Kidney (tissue), 14 donors: ENCODE data around the gene SPECC1. TPM values are rescaled to one million over a fixed set of nuclear protein-coding genes. Genes with fewer than 3 reads are reported as not detected.
"Not testable (repeated sequence)": the region's sequence is repeated elsewhere in the genome, so short reads cannot be mapped to it uniquely, and the experiment has no call there.

ENCODE experiments used
- DNase-seq, 5 donors: peaks; one replicate each; pipeline ENCODE4 v3.0.0-alpha.2; 2013 to 2020
- FAIRE-seq: peaks from 2 replicates; lab custom pipeline; 2012; peaks lifted over from hg19 to GRCh38; lab: Jason Lieb, UNC
- H3K27ac ChIP-seq, 2 donors: one replicate each; pipeline ENCODE4 v1.7.0; 2013; ENCODE audit warnings: low read depth in 2 of 2, low read length in 2 of 2, inconsistent platforms in 1 of 2
- H3K27me3 ChIP-seq: one replicate; pipeline ENCODE4 v1.7.1; 2013; ENCODE audit warnings: low read length, inconsistent platforms; ENCODE audit not compliant: control insufficient read depth, insufficient read depth
- H3K36me3 ChIP-seq, 3 donors: one replicate each; pipeline versions ENCODE4 v1.7.0 to v1.7.1; 2013; ENCODE audit warnings: low read length in 3 of 3, control low read depth in 1 of 3, inconsistent platforms in 1 of 3; ENCODE audit not compliant: insufficient read depth in 3 of 3, control insufficient read depth in 2 of 3
- H3K4me1 ChIP-seq, 3 donors: one replicate each; pipeline versions ENCODE4 v1.7.0 to v1.7.1; 2013; ENCODE audit warnings: low read length in 3 of 3, inconsistent platforms in 1 of 3, low read depth in 1 of 3; ENCODE audit not compliant: control insufficient read depth in 2 of 3, insufficient read depth in 2 of 3
- H3K4me3 ChIP-seq, 3 donors: one replicate each; pipeline versions ENCODE4 v1.7.0 to v1.8.1; 2013; ENCODE audit warnings: low read length in 3 of 3, control low read depth in 1 of 3, inconsistent platforms in 1 of 3
- H3K9ac ChIP-seq, 3 donors: one replicate each; pipeline versions ENCODE4 v1.7.0 to v1.7.1; 2013; ENCODE audit warnings: low read length in 3 of 3, control low read depth in 1 of 3, inconsistent platforms in 1 of 3
- H3K9me3 ChIP-seq, 3 donors: one replicate each; pipeline versions ENCODE4 v1.7.0 to v1.7.1; 2013; ENCODE audit warnings: low read length in 3 of 3, control low read depth in 1 of 3, inconsistent platforms in 1 of 3; ENCODE audit not compliant: control insufficient read depth in 2 of 3, insufficient read depth in 1 of 3
- intact Hi-C: fragments of 100-400 bp; cut with DNase I; formaldehyde crosslinking; loops from one replicate; pipeline ENCODE4 v1.11.1; 2022
- polyA plus RNA-seq: library from polyadenylated mRNA; stranded (reverse); fragments of 350-450 nt; fragmentation: Illumina TruSeq; extraction: RNeasy Lipid Tissue Mini Kit (QIAGEN cat#74804); gene quantifications from one replicate; pipeline ENCODE4 v1.2.3, GENCODE V29; 2014; ENCODE audit warnings: low read depth, low replicate concordance; ENCODE audit not compliant: insufficient read depth
- total RNA-seq: library from RNA; stranded (reverse); fragmentation: NEBNext Ultra II Directional; extraction: Animal tissue kit (Norgen Biotek cat#: 25700); gene quantifications from one replicate; pipeline ENCODE4 v1.2.1, GENCODE V29; 2021
- TF ChIP-seq, protein P1 (sequence below): IDR thresholded peaks from 3 replicates; pipeline ENCODE4 v1.5.1; 2012; ENCODE audit warnings: mild to moderate bottlenecking, moderate library complexity, borderline replicate concordance; ENCODE audit not compliant: insufficient read depth; ENCODE audit errors: extremely low read depth
- donor health status: control.
- donor health status: control.
- donor health status: control.
- donor health status: control.
- donor health status: control.
- donor health status: DM: yes; HTN: yes; CAD: no.
- donor health status: Normal renal cell carcinoma (clear cell type).

SPECC1 gene
- total and polyA plus RNA-seq, 2 donors from 2014 or later = 7.6 to 29.1 TPM

GRCh38 chr17:20260268-20260667 is 251.1 kb downstream of the SPECC1 start:
- intact Hi-C loops = no loop called here
- H3K27me3 ChIP-seq = no peaks in the 10 kb centered on the region
- FAIRE-seq = no peak

GRCh38 chr17:20262226-20263114 is 253.3 kb downstream of the SPECC1 start:
- Histone ChIP-seq H3K36me3 (peaks cover 0 to 2% (median 0%) of the 10 kb centered on the region in 3 donors), H3K27ac (no peak overlapping the region), H3K9me3 (no peaks in the 10 kb centered on the region), H3K9ac (no peak overlapping the region), H3K4me1 (peaks cover 0 to 4% (median 0%) of the 10 kb centered on the region in 3 donors), H3K27me3 (no peaks in the 10 kb centered on the region), H3K4me3 (no peak overlapping the region)
- FAIRE-seq = no peak
- no peak for DNase-seq
- TF ChIP-seq, protein P1, sequence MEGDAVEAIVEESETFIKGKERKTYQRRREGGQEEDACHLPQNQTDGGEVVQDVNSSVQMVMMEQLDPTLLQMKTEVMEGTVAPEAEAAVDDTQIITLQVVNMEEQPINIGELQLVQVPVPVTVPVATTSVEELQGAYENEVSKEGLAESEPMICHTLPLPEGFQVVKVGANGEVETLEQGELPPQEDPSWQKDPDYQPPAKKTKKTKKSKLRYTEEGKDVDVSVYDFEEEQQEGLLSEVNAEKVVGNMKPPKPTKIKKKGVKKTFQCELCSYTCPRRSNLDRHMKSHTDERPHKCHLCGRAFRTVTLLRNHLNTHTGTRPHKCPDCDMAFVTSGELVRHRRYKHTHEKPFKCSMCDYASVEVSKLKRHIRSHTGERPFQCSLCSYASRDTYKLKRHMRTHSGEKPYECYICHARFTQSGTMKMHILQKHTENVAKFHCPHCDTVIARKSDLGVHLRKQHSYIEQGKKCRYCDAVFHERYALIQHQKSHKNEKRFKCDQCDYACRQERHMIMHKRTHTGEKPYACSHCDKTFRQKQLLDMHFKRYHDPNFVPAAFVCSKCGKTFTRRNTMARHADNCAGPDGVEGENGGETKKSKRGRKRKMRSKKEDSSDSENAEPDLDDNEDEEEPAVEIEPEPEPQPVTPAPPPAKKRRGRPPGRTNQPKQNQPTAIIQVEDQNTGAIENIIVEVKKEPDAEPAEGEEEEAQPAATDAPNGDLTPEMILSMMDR = no peak
- intact Hi-C loops = no loop called here

More at GRCh38 chr17:20260268-20260667, 251.1 kb downstream of the SPECC1 start:
- TF ChIP-seq, protein P1 = no peak
- no peak for DNase-seq
- Histone ChIP-seq H3K9ac (no peak overlapping the region), H3K36me3 (peaks cover 0 to 2% (median 0%) of the 10 kb centered on the region in 3 donors), H3K4me1 (no peaks in the 10 kb centered on the region), H3K4me3 (no peak overlapping the region), H3K9me3 (no peaks in the 10 kb centered on the region), H3K27ac (no peak overlapping the region)

DNA sequence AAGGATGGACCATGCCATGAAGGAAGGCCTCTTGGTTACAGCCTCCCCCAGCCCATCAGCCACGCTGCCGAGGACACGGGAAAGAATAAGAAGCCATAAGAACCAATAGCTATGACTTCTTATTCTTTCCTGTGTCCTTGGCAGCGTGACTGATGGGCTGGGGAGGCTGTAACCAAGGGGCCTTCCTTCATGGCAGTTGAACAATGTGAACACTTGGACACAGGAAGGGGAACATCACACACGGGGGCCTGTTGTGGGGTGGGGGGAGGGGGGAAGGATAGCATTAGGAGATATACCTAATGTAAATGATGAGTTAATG is 253.9 kb downstream of the SPECC1 start:
- H3K9me3 ChIP-seq, H3K4me3 ChIP-seq, H3K4me1 ChIP-seq, intact Hi-C loops, H3K27me3 ChIP-seq, FAIRE-seq, H3K9ac ChIP-seq, H3K36me3 ChIP-seq, H3K27ac ChIP-seq, DNase-seq: not testable (repeated sequence)

GRCh38 chr17:20263595-20263994 is 254.4 kb downstream of the SPECC1 start:
- no peaks in the 10 kb centered on the region for H3K27me3 ChIP-seq
- H3K27ac ChIP-seq = no peak overlapping the region
- no peak overlapping the region for H3K9ac ChIP-seq
- H3K4me1 ChIP-seq = peaks cover 0 to 4% (median 0%) of the 10 kb centered on the region in 3 donors
- no peak overlapping the region for H3K4me3 ChIP-seq
- intact Hi-C loops = no loop called here
- DNase-seq = no peak
- H3K36me3 ChIP-seq = no peaks in the 10 kb centered on the region
- TF ChIP-seq, protein P1 = no peak
- H3K9me3 ChIP-seq = no peaks in the 10 kb centered on the region
- FAIRE-seq = no peak
